Keratinocyte (primary cell): ENCODE results near the gene NTN5. TPM values are rescaled to one million over a fixed set of nuclear protein-coding genes. Genes with fewer than 3 reads are reported as not detected.

Experiments
- DNase-seq: peaks from one replicate; pipeline ENCODE4 v3.0.0-alpha.2; 2011; ENCODE audit warnings: low read depth, missing footprints, low spot score
- FAIRE-seq: peaks from 2 replicates; lab custom pipeline; 2011; peaks lifted over from hg19 to GRCh38; lab: Jason Lieb, UNC
- H2AFZ ChIP-seq: 2 replicates; pipeline ENCODE4 v1.6.0; 2012; ENCODE audit warnings: low read length, control low read depth, inconsistent platforms; ENCODE audit not compliant: control insufficient read depth
- H3K27ac ChIP-seq: 2 replicates; pipeline ENCODE4 v1.5.1; 2011; ENCODE audit warnings: low read length; ENCODE audit not compliant: control insufficient read depth, insufficient read depth
- H3K27me3 ChIP-seq: 3 replicates; pipeline ENCODE4 v1.6.0; 2011; ENCODE audit warnings: low read length; ENCODE audit not compliant: control insufficient read depth, insufficient read depth; ENCODE audit errors: extremely low read depth
- H3K36me3 ChIP-seq, 2 experiments: 2 replicates in 1 of 2; 3 replicates in 1 of 2; pipeline ENCODE4 v1.5.1; 2011; ENCODE audit warnings: low read length in 2 of 2, mild to moderate bottlenecking in 1 of 2; ENCODE audit not compliant: control insufficient read depth in 2 of 2, insufficient read depth in 2 of 2; ENCODE audit errors: extremely low read depth in 1 of 2
- H3K4me1 ChIP-seq: 3 replicates; pipeline ENCODE4 v1.5.1; 2011; ENCODE audit warnings: low read length; ENCODE audit not compliant: control insufficient read depth, insufficient read depth; ENCODE audit errors: extremely low read depth
- H3K4me2 ChIP-seq: 3 replicates; pipeline ENCODE4 v1.6.0; 2011; ENCODE audit warnings: low read depth, low read length; ENCODE audit not compliant: control insufficient read depth, insufficient read depth; ENCODE audit errors: extremely low read depth
- H3K4me3 ChIP-seq, 3 experiments: fragments of 200-600 bp in 1 of 3; sonication (generic) in 1 of 3; 2 replicates in 2 of 3; 3 replicates in 1 of 3; pipeline ENCODE4 v1.5.1; 2011 to 2016; ENCODE audit warnings: low read length in 3 of 3, mild to moderate bottlenecking in 3 of 3, control low read depth in 2 of 3, inconsistent platforms in 1 of 3, low read depth in 1 of 3, mixed read lengths in 1 of 3, mixed run types in 1 of 3, moderate library complexity in 1 of 3; ENCODE audit not compliant: control insufficient read depth in 2 of 3, insufficient read depth in 2 of 3; ENCODE audit errors: extremely low read depth in 1 of 3
- H3K79me2 ChIP-seq: 2 replicates; pipeline ENCODE4 v1.6.0; 2012; ENCODE audit warnings: low read length; ENCODE audit not compliant: control insufficient read depth, insufficient read depth
- H3K9ac ChIP-seq: 3 replicates; pipeline ENCODE4 v1.6.0; 2011; ENCODE audit warnings: low read length; ENCODE audit not compliant: control insufficient read depth, insufficient read depth; ENCODE audit errors: extremely low read depth
- H3K9me1 ChIP-seq: 3 replicates; pipeline ENCODE4 v1.6.0; 2011; ENCODE audit warnings: low read length; ENCODE audit not compliant: control insufficient read depth, insufficient read depth; ENCODE audit errors: extremely low read depth
- H3K9me3 ChIP-seq: 2 replicates; pipeline ENCODE4 v1.5.1; 2012; ENCODE audit warnings: low read depth, low read length; ENCODE audit not compliant: control insufficient read depth
- H4K20me1 ChIP-seq: 3 replicates; pipeline ENCODE4 v1.6.0; 2011; ENCODE audit warnings: low read length; ENCODE audit not compliant: control insufficient read depth, insufficient read depth; ENCODE audit errors: extremely low read depth
- EZH2 ChIP-seq: IDR thresholded peaks from one replicate; pipeline ENCODE4 v1.6.1; 2012; ENCODE audit warnings: inconsistent platforms, mild to moderate bottlenecking, low read length, moderate library complexity
- dilution Hi-C: fragments of 300-500 bp; cut with MboI; formaldehyde crosslinking; loops from one replicate; pipeline ENCODE4 v1.7.0; 2020; ENCODE audit warnings: low sequenced_read_pairs; ENCODE audit not compliant: extremely low pct_ligation_motif_present
- polyA plus RNA-seq, 5 experiments: library from polyadenylated mRNA; depleted of rRNA in 3 of 5; stranded (reverse) in 3 of 5; stranded (forward) in 1 of 5; unstranded in 1 of 5; fragments of >200 nt; gene quantifications; 1 replicate in 1 of 5; 2 replicates in 3 of 5; 3 replicates in 1 of 5; pipeline versions ENCODE4 v1.2.1 to v1.2.3, GENCODE V29; 2011 to 2012; ENCODE audit warnings: missing spikeins in 2 of 5, low read depth in 1 of 5, low replicate concordance in 1 of 5
- TF ChIP-seq, protein P1 (sequence below), 3 experiments: IDR thresholded peaks in 1 of 3; conservative IDR thresholded peaks in 1 of 3; optimal IDR thresholded peaks in 1 of 3; 2 replicates in 2 of 3; 3 replicates in 1 of 3; pipeline versions ENCODE3 to v1.5.1; 2011; ENCODE audit warnings: low read length in 3 of 3, mild to moderate bottlenecking in 3 of 3, moderate library complexity in 2 of 3, control low read depth in 1 of 3, inconsistent platforms in 1 of 3; ENCODE audit not compliant: insufficient read depth in 2 of 3; ENCODE audit errors: extremely low read depth in 1 of 3

The NTN5 gene
- polyA plus RNA-seq, 1 donor (not counting 4 experiments of a cell fraction or from before 2014, with no cell fraction given): 0.07 TPM

DNA sequence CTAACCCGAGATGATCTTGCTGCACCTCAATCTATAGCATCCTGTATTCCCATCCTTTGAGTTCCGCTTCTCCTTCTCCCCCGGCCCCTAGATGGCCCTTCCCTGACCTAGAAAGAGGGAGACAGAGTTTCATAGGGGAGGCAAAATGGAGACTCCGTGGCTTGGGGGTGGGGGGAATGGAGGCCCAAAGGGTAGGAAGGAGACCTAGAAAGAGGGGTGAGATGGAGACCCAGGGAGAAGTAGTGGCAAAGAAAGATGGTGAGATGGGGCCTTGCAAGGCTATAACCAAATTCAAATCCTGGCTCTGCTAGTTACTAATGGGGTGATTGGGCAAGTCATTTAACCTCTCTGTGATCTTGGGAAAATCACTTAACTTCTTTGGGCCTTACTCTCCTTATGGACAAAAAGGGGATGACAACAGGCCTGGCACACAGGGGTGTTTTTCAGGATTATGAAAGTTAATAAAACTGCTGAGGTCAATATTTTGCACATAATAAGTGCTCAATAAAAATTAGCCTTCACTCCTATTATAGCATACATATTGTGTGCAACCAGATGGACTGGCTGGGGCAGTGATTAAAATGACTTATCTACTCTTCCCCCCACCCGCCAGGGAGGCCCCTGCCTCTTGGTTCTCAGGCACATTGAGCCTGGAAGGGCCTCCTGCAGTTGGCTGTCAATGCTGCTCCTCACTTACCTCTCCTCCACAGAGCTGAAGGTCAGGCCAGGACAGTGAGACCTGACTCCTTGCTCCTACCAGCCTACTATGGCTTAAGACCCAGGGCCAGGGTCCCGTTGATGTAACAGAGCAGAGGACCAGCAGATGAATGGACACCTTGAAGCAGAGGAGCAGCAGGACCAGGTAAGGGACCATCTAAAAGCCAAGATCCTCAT, 52.9 kb downstream of the NTN5 start:
- dilution Hi-C loops: no loop called here
- H3K4me1 ChIP-seq: peaks cover 46% of the 10 kb centered on the region

DNA sequence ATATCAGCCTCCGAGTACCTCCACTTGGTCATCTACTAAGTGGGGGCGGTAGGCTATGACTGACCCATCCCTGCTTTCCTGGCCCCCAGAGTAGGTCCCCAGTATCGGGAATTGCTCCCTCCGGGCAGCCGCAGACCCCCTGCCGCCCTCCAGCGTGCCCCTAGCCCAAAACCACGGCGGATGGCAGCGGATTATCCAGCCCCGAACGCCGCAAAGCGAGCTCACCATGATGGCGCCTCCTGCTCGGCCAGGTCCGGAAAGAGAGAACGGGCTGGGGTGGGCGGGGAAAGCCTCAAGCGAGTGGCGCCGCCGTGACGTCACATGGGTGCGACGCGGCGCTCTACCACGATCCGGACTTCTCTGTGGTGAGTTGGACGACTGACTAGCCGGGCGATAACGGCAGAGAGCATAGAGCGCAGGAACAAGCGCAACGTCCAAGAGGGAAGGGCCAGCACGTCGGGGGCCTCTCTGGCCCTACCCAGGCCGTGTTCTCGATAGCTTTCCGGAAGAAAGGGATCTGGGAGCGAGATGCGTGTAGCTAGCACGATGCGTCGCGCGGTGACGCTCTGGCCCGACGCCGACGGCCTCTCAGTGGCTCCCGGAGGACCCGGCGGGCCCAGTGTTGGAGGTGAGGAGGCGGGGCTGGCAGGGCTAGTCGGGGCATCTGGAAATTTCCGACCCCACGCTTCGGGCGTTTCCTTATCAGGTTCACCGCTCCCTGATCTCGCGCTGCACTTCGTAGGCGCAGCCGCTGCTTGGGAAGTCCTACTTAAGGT, 53.7 kb downstream of the NTN5 start, which contains the start of the genes RPL18 and SPHK2:
TSS of gene RPL18 (minus strand) at position 263 of the 776 bp plus-strand sequence. CDS start at position 228, 35 bp downstream.
TSS of gene SPHK2 (plus strand) at position 591 of the 776 bp plus-strand sequence. CDS start 1,009 bp downstream, outside the sequence.
- H3K4me1 ChIP-seq: peaks cover 47% of the 10 kb centered on the region
- peak within 1 kb of the TSS; percentile 95 for H3K4me2 ChIP-seq
- TF ChIP-seq, protein P1, sequence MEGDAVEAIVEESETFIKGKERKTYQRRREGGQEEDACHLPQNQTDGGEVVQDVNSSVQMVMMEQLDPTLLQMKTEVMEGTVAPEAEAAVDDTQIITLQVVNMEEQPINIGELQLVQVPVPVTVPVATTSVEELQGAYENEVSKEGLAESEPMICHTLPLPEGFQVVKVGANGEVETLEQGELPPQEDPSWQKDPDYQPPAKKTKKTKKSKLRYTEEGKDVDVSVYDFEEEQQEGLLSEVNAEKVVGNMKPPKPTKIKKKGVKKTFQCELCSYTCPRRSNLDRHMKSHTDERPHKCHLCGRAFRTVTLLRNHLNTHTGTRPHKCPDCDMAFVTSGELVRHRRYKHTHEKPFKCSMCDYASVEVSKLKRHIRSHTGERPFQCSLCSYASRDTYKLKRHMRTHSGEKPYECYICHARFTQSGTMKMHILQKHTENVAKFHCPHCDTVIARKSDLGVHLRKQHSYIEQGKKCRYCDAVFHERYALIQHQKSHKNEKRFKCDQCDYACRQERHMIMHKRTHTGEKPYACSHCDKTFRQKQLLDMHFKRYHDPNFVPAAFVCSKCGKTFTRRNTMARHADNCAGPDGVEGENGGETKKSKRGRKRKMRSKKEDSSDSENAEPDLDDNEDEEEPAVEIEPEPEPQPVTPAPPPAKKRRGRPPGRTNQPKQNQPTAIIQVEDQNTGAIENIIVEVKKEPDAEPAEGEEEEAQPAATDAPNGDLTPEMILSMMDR (optimal IDR thresholded peaks at IDR 0.05 in 1 of 3, IDR thresholded peaks at IDR 0.05 in 1 of 3, conservative IDR thresholded peaks at IDR 0.05 in 1 of 3; ENCODE audit: extremely low read depth in 1 of 3, insufficient read depth in 2 of 3, low read length in 3 of 3): no peak
- TF ChIP-seq EZH2: no peak
- peak within 1 kb of the TSS; percentile 83 to 91 (median 87) for H3K4me3 ChIP-seq
- H4K20me1 ChIP-seq: peaks cover 32% of the 10 kb centered on the region
- DNase-seq: peak; percentile 94
- peak within 1 kb of the TSS; percentile 98 for H3K9ac ChIP-seq
- peaks cover 20 to 40% of the 10 kb centered on the region in 2 experiments for H3K36me3 ChIP-seq
- peaks cover 5% of the 10 kb centered on the region for H3K9me1 ChIP-seq
- H3K79me2 ChIP-seq: peaks cover 39% of the 10 kb centered on the region
- H2AFZ ChIP-seq: peak within 1 kb of the TSS; percentile 82
- no peaks in the 10 kb centered on the region for H3K9me3 ChIP-seq
- peak; percentile 73 for FAIRE-seq
- H3K27me3 ChIP-seq: no peaks in the 10 kb centered on the region
- dilution Hi-C loops: no loop called here
- H3K27ac ChIP-seq: peak within 1 kb of the TSS; percentile 88

More for the DNA sequence above, 52.9 kb downstream of the NTN5 start:
- Histone ChIP-seq H3K36me3 (peaks cover 20 to 38% of the 10 kb centered on the region in 2 experiments), H3K79me2 (peaks cover 39% of the 10 kb centered on the region), H3K9me3 (no peaks in the 10 kb centered on the region), H3K9ac (peak overlapping the region; percentile 98), H3K4me2 (peak overlapping the region; percentile 85), H4K20me1 (peaks cover 32% of the 10 kb centered on the region), H3K9me1 (peaks cover 5% of the 10 kb centered on the region), H2AFZ (peak overlapping the region; percentile 82), H3K27me3 (no peaks in the 10 kb centered on the region), H3K27ac (peak overlapping the region; percentile 88), H3K4me3 (peak overlapping the region; percentile 83 to 91 (median 87))
- DNase-seq: no peak
- TF ChIP-seq, protein P1 (optimal IDR thresholded peaks at IDR 0.05 in 1 of 3, IDR thresholded peaks at IDR 0.05 in 1 of 3, conservative IDR thresholded peaks at IDR 0.05 in 1 of 3; ENCODE audit: extremely low read depth in 1 of 3, insufficient read depth in 2 of 3, low read length in 3 of 3): peak in 1 of 3 experiments; percentile 3
- no peak for TF ChIP-seq EZH2
- no peak for FAIRE-seq
